IMR-90 (cell line): Measurements from ENCODE around the gene FOXF1. TPM values are rescaled to one million over a fixed set of nuclear protein-coding genes. Genes with fewer than 3 reads are reported as not detected.

Experiments
- ATAC-seq: fragments of 200-7000 bp; cut with Tn5 transposase; 2 replicates; pipeline ENCODE4 v1.9.1; 2020; ENCODE audit warnings: low read depth, mild to moderate bottlenecking, moderate library complexity
- BruUV-seq: library from RNA; stranded (reverse); fragments of 400-500 nt; replicated peaks from 2 replicates; lab custom pipeline; 2021; lab: Mats Ljungman, UMichigan
- CTCF ChIA-PET: fragments of 300-600 bp; formaldehyde crosslinking; extraction: SDS; loops from one replicate; lab custom pipeline; 2021; ENCODE audit warnings: antibody characterized with exemption; lab: Yijun Ruan, JAX
- POLR2A ChIA-PET: fragments of 300-600 bp; sonication (Branson Sonifier 250); formaldehyde crosslinking; loops from one replicate; lab custom pipeline; 2022; ENCODE audit warnings: antibody characterized with exemption; ENCODE audit not compliant: unreplicated experiment; lab: Charles Lee
- DNase-seq: peaks from one replicate; pipeline ENCODE4 v3.0.0; 2013
- H2AFZ ChIP-seq: replicated peaks from 2 replicates; pipeline ENCODE3; 2013; ENCODE audit warnings: low read length, mild to moderate bottlenecking; ENCODE audit not compliant: poor library complexity
- H2AK5ac ChIP-seq: 2 replicates; pipeline ENCODE4 v1.6.1; 2013; ENCODE audit warnings: low read depth, low read length, inconsistent platforms
- H2AK9ac ChIP-seq: replicated peaks from 2 replicates; pipeline ENCODE3; 2013; ENCODE audit warnings: mild to moderate bottlenecking, low read depth, low read length, moderate library complexity; ENCODE audit not compliant: poor library complexity
- H2BK120ac ChIP-seq: 2 replicates; pipeline ENCODE4 v1.6.1; 2013; ENCODE audit warnings: low read depth, low read length, inconsistent platforms
- H2BK15ac ChIP-seq: 3 replicates; pipeline ENCODE4 v1.6.1; 2013; ENCODE audit warnings: low read depth, low read length, inconsistent platforms
- H2BK20ac ChIP-seq: 2 replicates; pipeline ENCODE4 v1.6.1; 2013; ENCODE audit warnings: low read depth, mild to moderate bottlenecking, inconsistent platforms, low read length, moderate library complexity
- H2BK5ac ChIP-seq: 2 replicates; pipeline ENCODE4 v1.6.1; 2013; ENCODE audit warnings: mild to moderate bottlenecking, low read depth, low read length, inconsistent platforms; ENCODE audit not compliant: poor library complexity, severe bottlenecking
- H3K14ac ChIP-seq: replicated peaks from 2 replicates; pipeline ENCODE4 v1.6.1; 2013; ENCODE audit warnings: low read depth, low read length, inconsistent platforms
- H3K18ac ChIP-seq: 2 replicates; pipeline ENCODE4 v1.6.1; 2013; ENCODE audit warnings: low read depth, low read length, control low read depth
- H3K23ac ChIP-seq: 2 replicates; pipeline ENCODE4 v1.6.1; 2013; ENCODE audit warnings: low read depth, low read length, inconsistent platforms
- H3K27ac ChIP-seq: 2 replicates; pipeline ENCODE4 v1.5.1; 2013; ENCODE audit warnings: mild to moderate bottlenecking, control low read depth, low read length; ENCODE audit not compliant: insufficient read depth
- H3K27me3 ChIP-seq: 2 replicates; pipeline ENCODE4 v1.6.1; 2013; ENCODE audit warnings: low read length; ENCODE audit not compliant: control insufficient read depth, insufficient read depth
- H3K36me3 ChIP-seq: 2 replicates; pipeline ENCODE4 v1.6.1; 2013; ENCODE audit warnings: low read length, mixed read lengths; ENCODE audit not compliant: control insufficient read depth, insufficient read depth
- H3K4ac ChIP-seq: 2 replicates; pipeline ENCODE4 v1.6.1; 2013; ENCODE audit warnings: low read depth, low read length, inconsistent platforms
- H3K4me1 ChIP-seq: 2 replicates; pipeline ENCODE4 v1.6.1; 2013; ENCODE audit warnings: low read length, mixed read lengths; ENCODE audit not compliant: control insufficient read depth, insufficient read depth
- H3K4me2 ChIP-seq: 2 replicates; pipeline ENCODE4 v1.6.1; 2013; ENCODE audit warnings: low read depth, mild to moderate bottlenecking, control low read depth, low read length, moderate library complexity
- H3K4me3 ChIP-seq: 2 replicates; pipeline ENCODE4 v1.5.1; 2013; ENCODE audit warnings: low read depth, mild to moderate bottlenecking, control low read depth, low read length, moderate library complexity; ENCODE audit not compliant: insufficient read depth
- H3K56ac ChIP-seq: 2 replicates; pipeline ENCODE4 v1.6.1; 2013; ENCODE audit warnings: low read length, inconsistent platforms; ENCODE audit not compliant: insufficient read depth; ENCODE audit errors: extremely low read depth
- H3K79me1 ChIP-seq, 2 experiments: 2 replicates each; pipeline ENCODE4 v1.6.1; 2013; ENCODE audit warnings: low read length in 2 of 2, inconsistent platforms in 1 of 2, low read depth in 1 of 2
- H3K9ac ChIP-seq: 2 replicates; pipeline ENCODE4 v1.6.1; 2013; ENCODE audit warnings: low read depth, low read length, control low read depth
- H3K9me1 ChIP-seq: 2 replicates; pipeline ENCODE4 v1.6.1; 2013; ENCODE audit warnings: low read length, inconsistent platforms; ENCODE audit not compliant: insufficient read depth
- H3K9me3 ChIP-seq: 2 replicates; pipeline ENCODE4 v1.6.1; 2013; ENCODE audit warnings: low read length; ENCODE audit not compliant: control insufficient read depth, insufficient read depth
- H4K20me1 ChIP-seq: 2 replicates; pipeline ENCODE4 v1.6.1; 2013; ENCODE audit warnings: low read length, inconsistent platforms; ENCODE audit not compliant: insufficient read depth
- H4K5ac ChIP-seq: 2 replicates; pipeline ENCODE4 v1.6.1; 2013; ENCODE audit warnings: mild to moderate bottlenecking, low read depth, low read length, control low read depth
- H4K8ac ChIP-seq, 2 experiments: 2 replicates each; pipeline ENCODE4 v1.6.1; 2013; ENCODE audit warnings: low read depth in 2 of 2, low read length in 2 of 2, control low read depth in 1 of 2, inconsistent platforms in 1 of 2
- H4K91ac ChIP-seq: 2 replicates; pipeline ENCODE4 v1.6.1; 2013; ENCODE audit warnings: low read depth, low read length, inconsistent platforms; ENCODE audit not compliant: insufficient read depth
- NFE2L2 ChIP-seq: fragments of 150-350 bp; IDR thresholded peaks from 2 replicates; pipeline ENCODE4 v1.6.1; 2016; ENCODE audit warnings: low read depth, mild to moderate bottlenecking, low read length
- USF2 ChIP-seq: fragments of 150-350 bp; IDR thresholded peaks from 2 replicates; pipeline ENCODE4 v1.6.1; 2017; ENCODE audit warnings: mild to moderate bottlenecking, antibody characterized with exemption, low read length, low read depth
- WGBS, 2 experiments: methylation state at CpG; one replicate each; pipeline versions ENCODE4 v1.1.5 to v1.1.7; 2013; ENCODE audit warnings: missing lambda C conversion rate in 2 of 2; ENCODE audit not compliant: insufficient read length in 1 of 2; ENCODE audit errors: extremely low coverage in 2 of 2; 5-methylcytosine and 5-hydroxymethylcytosine counted together
- dilution Hi-C: fragments of 300-500 bp; cut with HindIII; formaldehyde crosslinking; loops from one replicate; pipeline ENCODE4 v1.14.3; 2018; ENCODE audit warnings: low sequenced_read_pairs; ENCODE audit not compliant: unreplicated experiment
- in situ Hi-C: fragments of 300-500 bp; cut with MboI; formaldehyde crosslinking; loops from 3 replicates; pipeline ENCODE4 v1.14.3; 2019; ENCODE audit warnings: low sequenced_read_pairs, inconsistent platforms, mixed read lengths
- intact Hi-C: fragments of 100-400 bp; cut with micrococcal nuclease; formaldehyde crosslinking; loops from 2 replicates; pipeline ENCODE4 v1.10.0; 2022
- polyA plus RNA-seq, 3 experiments: library from polyadenylated mRNA; depleted of rRNA; stranded (reverse); fragments of >200 nt; gene quantifications; 2 replicates each; pipeline ENCODE4 v1.2.3, GENCODE V29; 2012; ENCODE audit warnings: low replicate concordance in 1 of 3
- total RNA-seq: library from RNA; depleted of rRNA; stranded (reverse); fragments of >200 nt; gene quantifications from 2 replicates; pipeline ENCODE4 v1.2.3, GENCODE V29; 2012

FOXF1 gene
- total and polyA plus RNA-seq, 2 of the 4 experiments (the other 2 are of a cell fraction) = 2.7 to 33.0 TPM

GRCh38 chr16:86529160-86529559, 18.8 kb downstream of the FOXF1 start:
- TF ChIP-seq USF2 (no peak), NFE2L2 (no peak)
- ATAC-seq = no peak
- 93% methylated on average over 6 of the region's 8 CpGs; no CpG with 5 or more reads in 1 of the 2 experiments for WGBS, 2 experiments

More at GRCh38 chr16:86529160-86529559, 18.8 kb downstream of the FOXF1 start:
- Histone ChIP-seq H3K4me2 (no peak overlapping the region), H3K4me3 (no peak overlapping the region), H3K56ac (no peak overlapping the region), H2AK9ac (no peak overlapping the region), H3K18ac (no peak overlapping the region), H3K14ac (no peak overlapping the region), H3K9ac (no peak overlapping the region), H4K8ac (no peak overlapping the region), H3K79me1 (no peaks in the 10 kb centered on the region), H3K9me1 (no peaks in the 10 kb centered on the region), H3K36me3 (peaks cover 2% of the 10 kb centered on the region; the same call in 1 of the 2 replicates), H2AFZ (no peak overlapping the region), H3K27ac (no peak overlapping the region), H2BK15ac (no peak overlapping the region), H2BK120ac (no peak overlapping the region), H2AK5ac (no peak overlapping the region), H3K4ac (no peak overlapping the region), H4K20me1 (no peaks in the 10 kb centered on the region), H2BK5ac (no peak overlapping the region), H3K9me3 (no peaks in the 10 kb centered on the region), H3K23ac (no peak overlapping the region), H3K4me1 (no peaks in the 10 kb centered on the region), H4K5ac (no peak overlapping the region), H3K27me3 (no peaks in the 10 kb centered on the region), H2BK20ac (no peak overlapping the region), H4K91ac (no peak overlapping the region)
- dilution Hi-C loops (no loop called here), in situ Hi-C loops (no loop called here), intact Hi-C loops (no loop called here)
- ChIA-PET CTCF (interaction anchor here (0.6 kb wide), 1 partner anchor 495 kb away, joined by 3 read pairs; no protein-coding TSS in a partner anchor), POLR2A (no interaction called here)
- BruUV-seq = no TSS peak
- DNase-seq = peak; percentile 13
